GM21717 (cell line): Measurements from ENCODE around the gene HCRTR1.

Experiments used
- ATAC-seq: cut with Tn5 transposase; IDR thresholded peaks from one replicate; pipeline ENCODE4 v1.9.1; 2021; ENCODE audit warnings: mild to moderate bottlenecking, moderate library complexity; ENCODE audit not compliant: unreplicated experiment

The HCRTR1 gene

DNA sequence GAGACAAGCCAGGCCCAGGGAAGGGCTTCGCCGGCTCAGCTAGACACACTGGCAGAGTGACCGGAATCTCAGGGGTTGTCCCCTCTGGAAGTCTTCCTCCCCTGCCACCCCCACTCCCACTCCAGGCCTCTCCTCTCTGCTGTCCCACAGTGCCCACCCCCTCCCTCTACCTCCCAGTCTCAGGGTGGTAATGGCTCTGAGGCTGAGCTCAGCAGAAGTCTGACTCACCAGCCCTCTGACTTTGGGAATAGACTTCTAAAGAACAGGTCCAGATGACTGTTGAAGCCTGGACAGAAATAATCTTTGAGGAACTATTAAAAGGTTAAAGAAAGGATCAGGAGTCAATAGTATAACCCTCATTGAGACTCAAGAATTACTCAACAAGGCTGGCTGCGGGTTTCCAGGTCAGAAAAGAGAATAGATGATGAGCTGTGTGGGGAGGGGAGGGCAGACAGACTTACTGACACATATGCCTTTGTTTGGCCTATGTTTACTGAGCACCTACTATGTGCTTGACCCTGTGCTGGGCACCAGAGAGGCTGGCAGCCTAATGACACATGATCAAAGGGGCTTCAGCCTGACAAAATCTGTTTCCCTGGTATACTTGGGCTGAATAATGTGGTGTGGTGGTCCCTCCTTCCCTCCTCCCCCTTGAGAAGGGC is 8.2 kb downstream of the HCRTR1 start:
- ATAC-seq, result no peak

DNA sequence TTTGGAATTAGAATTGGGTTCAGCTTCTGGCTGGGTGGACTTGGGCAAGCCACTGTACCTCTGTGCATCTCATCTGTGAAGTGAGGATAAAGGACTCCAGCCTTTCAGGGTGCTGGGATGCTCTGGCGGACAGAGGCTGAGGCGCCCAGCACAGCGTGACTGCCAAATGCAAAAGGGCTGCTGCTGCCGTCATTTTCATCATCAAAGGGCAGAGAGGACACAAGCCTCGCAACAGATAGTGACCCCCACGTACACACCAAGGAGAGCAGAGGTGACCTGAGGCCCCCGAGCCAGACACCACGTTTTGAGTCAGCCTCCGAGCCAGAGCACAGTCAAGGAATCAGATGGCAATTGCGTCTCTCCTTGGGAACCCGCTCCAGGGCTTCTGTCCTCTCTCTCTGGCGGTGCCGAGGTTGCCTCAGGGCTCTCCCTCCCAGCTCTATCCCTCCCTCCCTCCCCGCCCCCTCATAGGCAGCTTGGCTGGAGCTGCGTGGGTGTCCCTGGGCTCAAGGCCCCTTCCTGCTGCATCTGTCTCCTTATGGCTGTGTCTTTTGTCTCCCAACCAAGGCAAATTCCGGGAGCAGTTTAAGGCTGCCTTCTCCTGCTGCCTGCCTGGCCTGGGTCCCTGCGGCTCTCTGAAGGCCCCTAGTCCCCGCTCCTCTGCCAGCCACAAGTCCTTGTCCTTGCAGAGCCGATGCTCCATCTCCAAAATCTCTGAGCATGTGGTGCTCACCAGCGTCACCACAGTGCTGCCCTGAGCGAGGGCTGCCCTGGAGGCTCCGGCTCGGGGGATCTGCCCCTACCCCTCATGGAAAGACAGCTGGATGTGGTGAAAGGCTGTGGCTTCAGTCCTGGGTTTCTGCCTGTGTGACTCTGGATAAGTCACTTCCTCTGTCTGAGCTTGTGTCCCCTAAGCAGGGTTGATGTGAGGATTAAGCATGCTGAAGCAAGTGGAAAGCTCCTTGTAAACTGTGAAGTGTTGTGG is 9.0 kb downstream of the HCRTR1 start:
- no peak for ATAC-seq

DNA sequence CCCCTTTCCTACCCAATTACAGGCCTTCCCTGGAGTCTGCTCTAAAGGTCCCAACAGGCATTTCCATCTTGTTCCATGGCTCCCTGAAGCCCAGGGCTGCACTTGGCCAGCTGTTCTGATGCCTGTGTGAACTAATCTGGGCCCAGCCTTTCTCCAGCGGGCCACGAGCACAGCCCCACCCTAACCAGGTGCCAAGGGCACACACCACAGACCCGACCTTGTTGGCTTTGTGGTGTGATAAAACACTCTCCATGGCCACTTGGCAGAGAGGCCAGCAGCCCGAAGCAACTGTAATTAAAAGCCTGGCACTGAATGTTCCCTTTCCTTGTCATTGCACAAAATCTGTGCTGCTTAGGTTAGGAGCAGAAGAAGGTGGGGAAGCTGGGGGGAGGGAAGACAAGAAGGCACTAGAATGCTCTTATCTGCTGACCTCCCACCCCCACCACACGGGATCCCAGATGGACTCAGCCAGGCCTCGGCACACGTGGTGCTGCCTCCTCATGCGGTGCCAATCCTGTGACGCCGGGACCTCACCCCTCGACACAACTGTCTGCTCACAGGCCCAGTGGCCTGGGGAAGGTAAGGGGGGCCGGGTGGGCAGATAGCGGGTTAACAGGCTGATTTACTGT is 9.9 kb downstream of the HCRTR1 start:
- no peak for ATAC-seq

DNA sequence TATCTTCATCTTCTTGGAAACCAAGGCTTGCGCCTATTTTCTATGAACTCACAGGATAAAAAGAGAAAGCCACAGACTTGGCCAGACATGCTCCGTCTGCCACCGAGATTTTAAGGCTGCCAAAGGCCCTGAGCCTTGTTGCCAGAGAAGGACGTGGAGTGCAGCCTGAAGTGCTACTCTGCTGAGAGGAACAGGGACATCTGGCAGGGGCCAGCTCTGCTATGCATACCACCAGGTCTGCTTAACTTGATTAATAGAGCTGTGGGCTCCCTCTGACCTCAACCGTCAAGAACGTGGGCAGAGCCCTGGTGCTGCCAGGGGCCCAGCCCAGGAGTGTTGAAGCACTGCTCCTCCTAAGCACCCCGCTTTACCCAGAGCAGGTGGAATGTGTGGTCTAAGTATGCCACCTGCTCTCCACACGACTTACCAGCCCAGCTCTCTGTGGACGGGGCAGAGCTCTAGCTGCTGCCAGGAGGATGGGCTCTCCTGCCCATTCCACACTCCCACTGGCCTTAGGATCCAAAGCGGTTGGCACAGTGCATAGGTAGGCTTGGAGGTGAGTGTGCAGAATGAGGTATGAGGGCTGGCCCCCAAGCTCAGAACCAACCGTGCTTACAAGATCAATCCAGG is 10.6 kb downstream of the HCRTR1 start:
- ATAC-seq, result no peak

DNA sequence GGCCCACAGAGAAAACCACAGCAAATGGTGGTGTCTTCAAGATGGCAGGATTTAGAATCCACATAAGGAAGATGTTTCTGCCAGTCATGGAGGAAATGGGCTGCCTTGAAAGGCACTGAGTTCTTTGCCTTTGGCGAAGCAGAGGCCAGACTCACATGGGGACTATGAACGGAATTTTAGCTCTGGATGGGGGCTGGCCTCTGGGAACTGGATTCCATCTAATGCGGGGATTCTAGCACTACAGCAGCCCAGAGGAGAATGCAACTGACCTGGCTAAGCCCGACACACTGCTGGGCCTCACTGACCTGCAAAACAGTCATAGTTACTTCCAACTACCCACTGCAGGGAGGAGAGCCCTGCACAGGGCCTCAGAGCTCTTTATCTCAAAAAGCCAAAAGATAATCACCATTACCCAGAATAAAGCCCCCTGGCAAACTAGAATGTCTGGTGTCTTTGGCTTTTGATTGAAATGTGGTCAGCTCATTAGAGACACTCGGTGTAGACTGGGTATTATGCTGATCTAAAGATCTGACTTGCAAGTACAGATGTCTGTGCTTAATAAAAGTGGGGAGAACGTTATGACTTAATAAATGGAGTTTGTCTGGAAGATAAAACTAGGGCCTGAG is 11.6 kb downstream of the HCRTR1 start:
- ATAC-seq, result no peak

DNA sequence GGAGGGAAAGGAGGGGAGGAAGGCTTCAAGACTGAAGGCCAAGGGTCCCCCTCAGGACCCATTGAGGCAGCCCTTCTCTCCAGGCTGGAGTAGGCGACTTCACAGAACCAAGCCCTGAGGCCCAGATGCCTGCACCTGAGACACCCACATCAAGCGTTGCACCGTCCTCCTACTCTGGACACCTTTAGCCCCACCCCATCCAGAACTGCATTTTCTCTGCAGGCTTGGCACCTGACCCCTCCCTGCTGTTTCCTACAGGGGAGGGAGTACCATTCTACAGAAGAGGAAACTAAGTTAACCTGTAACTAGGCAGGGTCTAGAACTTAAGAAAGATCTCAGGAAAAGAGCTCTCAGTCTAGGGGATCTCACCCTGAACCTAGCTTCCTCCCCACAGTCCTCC is 15.2 kb downstream of the HCRTR1 start:
- no peak for ATAC-seq

DNA sequence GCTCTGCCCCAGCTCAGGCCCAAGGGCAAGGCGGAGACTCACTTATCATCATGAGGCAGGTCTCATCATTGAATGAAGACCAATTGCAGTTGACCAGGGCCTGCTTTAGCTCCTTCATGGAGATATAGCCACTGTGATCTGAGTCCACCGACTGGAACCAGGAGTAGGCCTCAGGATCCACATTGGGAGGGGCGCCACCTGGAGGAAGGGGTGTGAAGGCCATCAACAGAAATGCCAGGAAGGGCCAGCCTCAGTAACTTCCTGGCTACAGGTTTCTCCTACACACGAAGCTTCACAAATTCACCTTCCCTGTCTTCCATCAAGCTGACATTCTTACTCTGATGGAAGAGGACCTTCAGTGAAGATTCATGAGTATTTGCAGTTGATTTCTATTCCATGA is 15.6 kb downstream of the HCRTR1 start:
- ATAC-seq, result no peak

DNA sequence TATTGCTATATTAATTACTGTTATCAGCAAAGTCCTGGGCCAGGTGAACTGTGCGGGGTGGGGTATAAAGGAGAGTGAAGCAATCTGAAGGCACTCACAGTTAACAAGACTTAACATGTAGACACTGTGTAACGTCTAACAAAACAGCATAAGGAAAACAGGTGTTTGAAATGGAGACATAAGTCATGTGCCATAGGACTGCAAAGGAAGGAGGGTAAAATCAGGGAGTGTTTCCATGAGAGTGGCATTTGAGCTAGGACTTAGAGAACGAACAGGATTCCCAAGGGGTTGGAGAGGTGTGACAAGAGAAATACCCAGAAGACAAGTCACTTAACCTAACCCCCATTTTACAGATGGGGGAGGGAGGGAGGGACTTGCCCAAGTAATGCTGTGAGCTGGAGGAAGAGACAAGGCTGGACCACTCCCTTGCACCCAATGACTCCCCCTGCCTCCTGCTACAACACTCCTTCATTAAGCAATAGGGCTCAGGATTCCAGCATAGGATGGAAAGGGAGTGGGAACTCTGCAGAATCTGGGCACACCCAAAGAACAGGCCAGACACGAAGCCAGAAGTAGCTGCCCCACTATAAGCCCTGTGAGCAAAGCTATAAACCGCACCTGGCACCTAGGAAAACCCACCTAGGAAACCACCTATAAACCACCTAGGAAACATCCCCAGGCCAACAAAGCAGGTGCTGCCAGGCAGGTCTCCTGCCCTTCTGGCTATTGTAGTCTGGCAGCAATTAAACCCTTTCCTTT is 20.6 kb downstream of the HCRTR1 start:
- ATAC-seq, result no peak

DNA sequence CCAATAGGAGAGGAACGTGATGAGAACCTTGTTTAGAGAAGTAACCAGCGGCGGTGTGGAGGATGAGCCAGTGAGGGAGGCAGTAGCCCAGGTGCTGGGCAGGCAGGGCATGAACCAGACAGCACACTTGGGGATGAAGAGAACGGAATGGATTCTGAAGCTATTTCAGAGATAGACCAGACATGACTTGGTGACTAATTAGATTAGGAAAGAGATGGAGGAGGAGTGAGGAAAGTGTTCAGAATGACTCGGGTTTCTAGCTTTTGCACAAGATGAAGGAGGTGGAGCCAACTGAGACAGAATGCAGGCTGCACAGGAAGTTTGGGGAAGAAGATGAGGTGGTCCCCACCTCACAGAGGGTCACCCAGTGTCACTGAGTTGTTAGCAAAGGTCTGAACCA is 22.1 kb downstream of the HCRTR1 start:
- ATAC-seq, result no peak

DNA sequence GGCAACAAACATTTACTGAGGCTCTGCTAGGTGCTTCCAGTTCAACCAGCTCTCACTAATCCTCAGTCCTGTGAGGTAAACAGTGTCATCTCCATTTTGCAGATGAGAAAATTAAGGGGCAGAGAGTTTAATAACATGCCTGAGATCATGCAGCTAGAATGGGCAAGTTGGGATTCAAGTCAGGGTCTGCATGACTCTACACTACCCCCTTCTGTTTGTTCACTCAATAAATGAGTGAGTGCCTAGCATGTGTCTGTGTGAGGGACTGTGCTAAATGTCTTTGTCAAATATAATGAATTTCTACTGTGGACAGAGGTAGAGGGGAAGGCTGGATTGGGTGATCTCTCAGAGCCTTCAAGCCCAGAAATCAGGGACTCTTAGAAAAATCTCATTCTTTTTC is 22.7 kb downstream of the HCRTR1 start:
- no peak for ATAC-seq

DNA sequence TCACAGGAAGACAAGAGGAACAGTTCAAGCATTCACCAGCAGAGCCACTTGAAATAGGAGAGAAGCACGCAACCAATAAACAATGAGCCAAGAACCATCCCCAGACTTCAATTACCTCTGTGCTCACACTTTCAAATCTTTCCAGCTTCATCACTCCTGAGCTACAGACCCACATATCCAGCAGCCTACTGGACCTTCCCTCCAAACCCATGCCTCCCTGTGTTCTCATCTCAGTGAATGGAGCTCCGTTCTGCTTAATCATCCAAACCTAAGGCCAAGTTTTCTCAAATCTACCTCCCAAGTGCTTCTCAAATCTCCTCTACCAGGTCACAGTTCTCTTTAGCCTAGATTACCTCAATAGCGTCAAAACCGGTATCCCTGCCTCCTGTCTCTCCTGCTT is 23.5 kb downstream of the HCRTR1 start:
- no peak for ATAC-seq

DNA sequence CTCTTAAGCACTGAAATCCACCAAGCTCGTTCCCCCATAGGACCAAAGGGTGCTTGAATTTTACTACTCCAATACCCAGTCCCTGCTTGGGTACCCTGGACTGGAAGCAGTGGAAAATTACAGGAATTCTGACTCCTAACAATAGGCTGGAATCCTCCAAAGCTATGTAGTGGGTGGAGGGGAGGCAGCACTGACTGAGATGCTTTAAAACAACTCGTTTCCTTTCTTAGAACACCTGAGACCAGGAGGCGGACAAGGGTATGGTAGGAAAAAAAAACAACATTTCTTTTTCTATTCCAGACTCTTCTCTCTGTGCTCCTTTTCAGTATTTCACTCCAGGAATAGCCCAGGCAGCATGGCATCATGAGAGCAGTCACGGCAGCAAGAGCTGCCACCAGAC is 24.9 kb downstream of the HCRTR1 start:
- no peak for ATAC-seq

DNA sequence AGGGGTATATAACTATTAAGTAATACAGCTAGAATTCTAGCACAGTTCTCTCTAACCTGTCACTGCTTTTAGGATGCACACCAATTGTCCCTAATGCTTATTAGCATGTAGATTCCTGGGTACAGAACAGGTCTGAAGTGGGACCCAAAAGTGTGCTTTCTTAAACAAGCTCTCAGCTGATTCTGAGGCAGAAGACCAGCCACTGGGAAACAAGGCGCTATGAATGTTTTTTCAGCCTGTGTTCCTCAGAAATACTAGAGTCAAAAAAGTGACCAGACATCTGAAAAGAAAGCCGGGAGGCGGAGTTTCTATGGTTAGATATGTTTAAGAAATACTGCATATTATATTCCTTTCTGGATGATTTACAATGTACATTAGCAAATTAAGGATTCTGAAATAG is 25.4 kb downstream of the HCRTR1 start:
- ATAC-seq, result no peak

DNA sequence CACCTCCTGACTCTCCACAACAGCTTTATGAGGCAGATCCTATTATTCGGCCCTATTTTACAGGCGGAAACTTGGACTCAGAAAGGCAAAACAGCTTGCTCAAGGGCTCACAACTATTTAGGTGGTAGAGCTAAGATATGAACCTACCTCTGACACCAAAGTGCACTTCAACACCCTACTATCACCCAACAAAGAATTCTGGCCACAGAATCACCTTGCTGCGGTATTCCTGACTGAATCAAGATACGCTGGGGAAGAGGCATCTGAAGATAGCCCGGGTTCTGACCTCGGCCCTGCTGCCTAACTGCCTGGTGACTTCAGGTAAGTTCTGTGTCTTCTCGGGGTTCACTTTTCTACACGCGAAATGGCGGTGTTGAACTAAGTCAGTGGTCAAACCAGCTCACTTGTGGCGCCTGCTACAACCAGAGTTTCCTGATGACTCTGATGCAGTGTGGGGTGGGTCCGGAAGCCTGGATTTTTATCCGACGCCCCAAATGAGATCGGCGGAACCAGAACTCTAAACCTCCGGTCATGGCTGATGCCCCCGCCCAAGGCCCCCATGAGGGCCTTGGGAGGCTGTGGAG is 26.6 kb downstream of the HCRTR1 start:
- ATAC-seq, result peak; percentile 4

DNA sequence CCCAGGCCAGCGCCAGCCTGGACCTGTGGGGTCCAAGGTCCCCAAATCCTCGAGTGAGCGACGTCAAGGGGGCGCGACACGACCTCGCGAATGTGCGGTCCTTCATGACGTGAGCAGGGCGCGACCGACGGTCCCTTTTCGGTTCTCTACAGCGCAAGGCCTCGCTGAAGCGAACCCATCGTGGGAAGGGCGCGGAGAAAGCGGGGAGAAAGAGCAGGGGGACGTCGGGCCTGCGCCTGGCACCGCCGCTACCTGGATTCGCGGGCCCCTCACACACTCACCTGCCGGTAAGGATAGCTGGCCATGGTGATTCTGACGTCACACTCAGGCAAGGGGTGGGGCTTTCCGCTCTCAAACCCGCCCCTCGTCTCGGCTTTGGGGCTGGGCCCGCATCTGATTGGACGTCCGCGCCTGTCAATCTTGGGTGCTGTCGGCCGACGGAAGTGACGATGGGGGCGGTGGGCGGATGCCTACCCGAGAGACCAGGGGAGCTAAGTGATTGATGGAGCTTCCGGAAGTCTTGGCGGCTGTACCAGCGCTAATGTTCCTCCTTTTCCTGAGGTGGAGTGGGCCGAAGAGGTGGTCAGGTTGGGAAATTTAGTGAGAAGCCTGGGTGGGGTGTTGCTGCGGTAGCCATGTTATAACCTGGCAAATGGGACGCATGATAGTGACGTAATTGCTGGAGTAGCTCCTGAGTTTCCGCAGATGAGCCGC is 27.2 kb downstream of the HCRTR1 start, which contains the start of gene PEF1:
TSS of gene PEF1 (minus strand) at position 317 of the 714 bp plus-strand sequence. CDS start at position 305, 12 bp downstream.
- peak; percentile 78 for ATAC-seq

DNA sequence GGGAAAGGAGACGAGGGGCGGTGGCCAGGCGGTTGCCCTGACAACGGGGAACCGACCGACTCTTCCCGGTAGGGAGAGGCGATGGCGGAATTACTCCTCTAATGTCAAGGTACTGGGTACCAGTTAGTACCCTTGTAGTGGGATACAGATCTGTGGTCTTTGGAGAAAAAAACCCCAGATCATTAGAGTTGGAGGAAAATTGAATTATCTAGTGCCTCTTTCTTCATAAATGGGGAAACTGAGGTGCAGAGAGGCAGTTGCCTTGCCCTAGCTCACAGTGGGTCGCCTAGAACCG is 27.7 kb downstream of the HCRTR1 start:
- no peak for ATAC-seq

DNA sequence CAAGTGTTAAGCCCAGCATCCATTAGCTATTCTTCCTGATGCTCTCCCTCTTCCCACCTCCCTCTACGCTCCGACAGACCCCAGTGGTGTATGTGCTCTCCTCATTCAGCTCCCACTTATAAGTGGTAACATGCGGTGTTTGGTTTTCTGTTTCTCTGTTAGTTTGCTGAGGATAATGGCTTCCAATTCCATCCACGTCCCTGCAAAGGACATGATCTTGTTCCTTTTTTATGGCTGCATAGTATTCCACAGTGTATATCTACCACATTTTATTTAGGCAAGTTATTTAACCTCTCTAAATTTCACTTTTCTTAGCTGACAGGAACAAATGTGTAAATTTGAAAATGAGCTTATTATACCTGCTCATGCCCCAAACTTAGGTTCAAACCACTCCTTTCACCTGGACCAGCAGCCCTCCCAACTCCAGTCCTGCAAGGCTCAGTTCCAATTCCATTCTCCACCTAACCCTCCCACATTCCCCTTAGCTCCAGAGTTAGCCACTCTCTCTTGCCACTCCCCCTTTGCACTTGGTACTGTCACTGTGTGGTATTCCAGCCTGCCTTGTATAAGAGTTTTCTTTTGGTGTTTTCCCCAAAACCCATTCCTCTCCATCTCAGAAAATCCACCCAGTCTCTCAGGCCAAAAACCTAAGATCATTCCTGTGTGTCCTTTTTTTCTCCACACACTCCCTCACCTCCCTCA is 28.9 kb downstream of the HCRTR1 start:
- no peak for ATAC-seq

DNA sequence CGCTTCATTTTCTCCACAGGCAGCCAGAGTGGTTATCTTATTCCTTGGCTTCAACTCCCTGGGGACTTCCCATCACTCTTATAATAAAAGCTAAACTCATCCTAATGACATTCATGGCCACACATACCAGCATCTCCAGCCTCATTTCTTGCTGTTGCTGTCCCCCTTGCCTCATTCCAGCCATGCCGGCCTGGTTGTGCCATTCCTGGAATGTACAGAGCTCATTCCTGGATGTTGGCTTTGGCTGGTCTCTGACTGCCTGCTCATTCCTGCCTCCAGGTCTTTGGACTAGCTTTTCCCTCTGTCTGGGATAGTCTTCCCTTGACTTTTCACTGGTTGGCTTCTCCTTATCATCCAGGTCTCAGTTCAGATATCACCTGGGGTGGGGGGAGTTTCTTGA is 29.6 kb downstream of the HCRTR1 start:
- no peak for ATAC-seq

DNA sequence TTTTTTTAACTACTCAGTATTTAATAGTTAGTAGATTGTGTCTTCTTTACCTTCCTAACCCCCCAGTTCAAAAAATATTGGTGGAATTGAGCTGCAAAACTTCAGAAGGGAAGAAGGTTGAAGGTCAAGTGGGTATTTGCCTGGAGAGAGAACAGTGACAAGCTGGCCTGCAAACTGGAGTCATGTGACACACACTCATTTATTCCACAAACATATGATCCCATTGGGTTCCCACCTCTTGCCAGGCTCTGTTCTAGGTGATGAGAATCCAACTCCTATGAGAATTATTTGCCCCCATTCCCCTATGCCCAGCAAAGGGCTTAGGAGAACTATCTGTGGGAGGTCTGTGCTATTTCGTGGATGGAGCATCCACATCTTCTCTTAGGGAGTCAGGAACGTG is 30.7 kb downstream of the HCRTR1 start:
- no peak for ATAC-seq
